GM21786 (cell line): ENCODE measurements around the gene UXS1.
"Not testable (repeated sequence)": the region's sequence is repeated elsewhere in the genome, so short reads cannot be mapped to it uniquely, and the experiment has no call there.

ENCODE experiments used
- ATAC-seq: cut with Tn5 transposase; IDR thresholded peaks from one replicate; pipeline ENCODE4 v1.9.1; 2021; ENCODE audit not compliant: unreplicated experiment

The UXS1 gene

GRCh38 chr2:106193977-106194778 is at the start of gene UXS1:
TSS of gene UXS1 (minus strand) at chr2:106194301. CDS start at chr2:106194241, 60 bp downstream.
- peak; percentile 66 for ATAC-seq

GRCh38 chr2:106239491-106239890 is 45.4 kb upstream of the UXS1 start:
- not testable (repeated sequence) for ATAC-seq

GRCh38 chr2:106235392-106235791 is 41.3 kb upstream of the UXS1 start:
- ATAC-seq: not testable (repeated sequence)

- no peak for ATAC-seq
Observed at GRCh38 chr2:106233350-106233706, 39.2 kb upstream of the UXS1 start.

GRCh38 chr2:106232638-106233349 is 38.7 kb upstream of the UXS1 start:
- ATAC-seq: no peak

GRCh38 chr2:106223347-106223746 is 29.2 kb upstream of the UXS1 start:
- ATAC-seq: no peak

GRCh38 chr2:106222057-106222456 is 28.0 kb upstream of the UXS1 start:
- not testable (repeated sequence) for ATAC-seq

- no peak for ATAC-seq
Observed at GRCh38 chr2:106219813-106220212, 25.7 kb upstream of the UXS1 start.

- not testable (repeated sequence) for ATAC-seq
Observed at GRCh38 chr2:106219157-106219556, 25.1 kb upstream of the UXS1 start.

- no peak for ATAC-seq
Observed at GRCh38 chr2:106208874-106209273, 14.8 kb upstream of the UXS1 start.

GRCh38 chr2:106208399-106208798 is 14.3 kb upstream of the UXS1 start:
- ATAC-seq: no peak

GRCh38 chr2:106207246-106207645 is 13.1 kb upstream of the UXS1 start:
- no peak for ATAC-seq

GRCh38 chr2:106205488-106205887 is 11.4 kb upstream of the UXS1 start:
- no peak for ATAC-seq

GRCh38 chr2:106204551-106204950 is 10.4 kb upstream of the UXS1 start:
- ATAC-seq: not testable (repeated sequence)

GRCh38 chr2:106201661-106202060 is 7.6 kb upstream of the UXS1 start:
- no peak for ATAC-seq

- ATAC-seq: no peak
Observed at GRCh38 chr2:106197878-106198277, 3.8 kb upstream of the UXS1 start.

GRCh38 chr2:106195981-106196380 is 1.9 kb upstream of the UXS1 start:
- ATAC-seq: no peak

GRCh38 chr2:106195456-106195855 is 1.4 kb upstream of the UXS1 start:
- no peak for ATAC-seq

GRCh38 chr2:106193690-106193976 is 468 bp downstream of the UXS1 start:
- no peak for ATAC-seq

- ATAC-seq: peak; percentile 45
Observed at GRCh38 chr2:106192752-106193689, 1.1 kb downstream of the UXS1 start.

GRCh38 chr2:106191511-106192016 is 2.5 kb downstream of the UXS1 start:
- ATAC-seq: no peak
